OCI-M2 (cell line): ENCODE results near the gene SETD2.

Experiments
- DNase-seq: peaks from one replicate; lab custom pipeline; 2025; ENCODE audit not compliant: unreplicated experiment; lab: John Stamatoyannopoulos, UW

The SETD2 gene

DNA sequence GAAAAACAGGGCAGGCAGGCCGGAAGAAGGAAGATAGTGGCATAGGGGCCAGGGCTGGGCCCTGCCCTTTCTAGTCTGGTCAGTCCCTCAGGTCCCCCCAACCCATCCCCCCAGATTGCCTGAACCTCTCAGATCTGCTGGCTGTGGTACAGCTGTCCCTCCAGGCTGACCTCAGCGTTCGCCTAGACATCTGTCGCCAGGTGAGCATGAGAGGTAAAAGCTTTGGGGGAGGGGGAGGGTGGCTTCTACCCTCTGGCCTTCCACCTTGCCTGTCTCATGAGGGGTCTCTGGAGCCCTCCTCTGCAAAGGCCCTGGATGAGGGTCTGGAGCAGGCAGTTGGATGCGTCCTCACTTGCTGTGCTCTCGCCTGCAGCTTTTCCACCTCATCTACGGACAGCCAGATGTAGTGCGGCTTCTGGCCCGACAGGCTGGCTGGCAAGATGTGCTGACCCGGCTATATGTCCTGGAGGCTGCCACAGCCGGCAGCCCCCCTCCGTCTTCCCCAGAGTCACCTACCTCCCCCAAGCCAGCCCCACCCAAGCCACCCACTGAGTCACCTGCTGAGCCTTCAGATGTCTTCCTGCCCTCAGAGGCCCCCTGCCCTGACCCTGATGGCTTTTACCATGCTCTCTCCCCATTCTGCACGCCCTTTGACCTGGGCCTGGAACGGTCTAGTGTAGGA, 164.3 kb downstream of the SETD2 start:
- no peak for DNase-seq

DNA sequence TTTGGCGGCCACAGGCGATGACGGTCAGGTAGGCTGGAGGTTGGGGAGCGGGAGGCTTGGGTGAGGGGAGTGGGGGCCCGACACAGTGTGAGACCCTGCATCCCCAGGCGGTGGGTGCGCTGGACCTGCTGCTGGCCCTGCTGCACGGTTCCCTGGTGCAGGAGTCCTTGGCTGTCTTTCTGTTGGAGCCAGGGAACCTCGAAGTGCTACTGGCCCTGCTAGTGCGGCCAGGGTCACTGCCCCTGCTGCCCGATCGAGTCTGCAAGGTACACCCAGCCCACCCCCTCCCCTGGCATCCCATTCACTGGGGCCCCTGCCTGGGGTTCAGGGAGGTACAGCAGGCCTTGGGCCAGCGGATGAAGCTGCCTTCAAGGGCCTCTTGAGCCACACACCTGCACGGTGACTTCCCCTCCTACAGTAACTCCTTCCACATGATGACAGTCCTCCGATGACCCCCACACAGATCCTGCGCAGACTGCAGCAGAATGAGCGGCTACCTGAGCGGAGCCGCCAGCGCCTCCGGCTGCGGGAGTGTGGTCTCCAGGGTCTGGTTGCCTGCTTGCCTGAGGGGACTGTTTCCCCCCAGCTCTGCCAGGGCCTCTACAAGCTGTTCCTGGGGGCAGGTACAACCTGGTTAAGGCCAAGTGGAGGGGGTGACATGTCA, 164.9 kb downstream of the SETD2 start:
- no peak for DNase-seq

DNA sequence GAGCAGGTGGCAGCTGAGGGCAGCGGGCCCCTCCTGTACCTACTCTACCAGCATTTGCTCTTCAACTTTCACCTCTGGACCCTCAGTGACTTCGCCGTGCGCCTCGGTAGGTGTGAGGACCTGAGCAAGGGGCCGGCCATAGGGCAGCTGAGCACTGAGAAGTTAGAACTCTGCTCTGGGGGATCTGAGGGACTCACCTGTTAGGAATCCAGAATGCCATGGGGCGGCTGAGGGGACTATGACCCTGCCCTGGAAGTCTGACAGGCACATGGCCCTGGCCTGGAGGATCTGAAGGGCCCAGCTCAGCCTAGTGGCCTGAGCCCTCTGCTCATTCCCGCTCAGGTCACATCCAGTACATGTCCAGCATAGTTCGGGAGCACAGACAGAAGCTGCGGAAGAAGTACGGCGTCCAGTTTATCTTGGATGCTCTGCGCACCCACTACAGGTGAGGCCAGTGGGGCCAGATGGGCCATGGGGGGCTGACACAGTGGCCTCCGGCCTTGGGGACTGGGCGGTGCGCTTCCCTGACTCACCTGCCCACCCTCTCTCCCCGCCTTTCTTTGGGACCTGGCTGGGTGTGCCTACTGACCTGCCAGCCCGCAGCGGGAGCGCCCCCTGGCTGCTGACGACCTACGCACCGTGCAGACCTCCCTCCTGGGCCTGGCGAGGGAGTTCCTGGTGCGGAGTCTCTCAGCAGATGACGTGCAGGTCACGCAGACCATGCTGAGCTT, 165.6 kb downstream of the SETD2 start:
- DNase-seq, result no peak

DNA sequence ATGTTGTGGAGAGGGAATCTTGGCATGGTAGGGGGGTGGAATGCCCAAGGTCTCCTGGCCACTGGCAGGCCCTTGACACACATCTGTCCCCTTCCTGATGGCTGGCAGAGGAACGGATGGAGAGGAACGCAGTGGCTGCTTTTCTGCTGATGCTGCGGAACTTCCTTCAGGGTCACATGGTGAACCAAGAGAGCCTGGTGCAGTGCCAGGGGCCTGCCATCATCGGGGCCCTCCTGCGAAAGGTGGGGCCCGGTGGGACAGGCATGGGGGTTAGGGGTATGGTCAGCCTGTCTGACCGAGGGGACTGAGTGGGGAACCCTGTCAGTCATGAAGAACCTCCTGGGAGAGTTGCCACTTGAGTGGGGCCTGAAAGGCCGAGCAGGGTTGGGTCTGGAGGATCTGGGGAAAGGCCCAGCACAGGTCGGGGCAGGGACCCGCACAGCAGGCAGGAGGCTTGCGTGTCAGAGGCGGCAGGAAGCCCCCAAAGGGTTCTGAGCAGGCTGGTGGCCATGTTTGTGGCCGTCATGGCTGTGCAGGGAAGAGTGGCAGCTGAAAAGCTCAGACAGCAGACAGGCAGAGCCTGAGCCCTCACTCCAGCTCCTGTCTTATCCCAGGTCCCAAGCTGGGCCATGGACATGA, 166.3 kb downstream of the SETD2 start:
- no peak for DNase-seq

DNA sequence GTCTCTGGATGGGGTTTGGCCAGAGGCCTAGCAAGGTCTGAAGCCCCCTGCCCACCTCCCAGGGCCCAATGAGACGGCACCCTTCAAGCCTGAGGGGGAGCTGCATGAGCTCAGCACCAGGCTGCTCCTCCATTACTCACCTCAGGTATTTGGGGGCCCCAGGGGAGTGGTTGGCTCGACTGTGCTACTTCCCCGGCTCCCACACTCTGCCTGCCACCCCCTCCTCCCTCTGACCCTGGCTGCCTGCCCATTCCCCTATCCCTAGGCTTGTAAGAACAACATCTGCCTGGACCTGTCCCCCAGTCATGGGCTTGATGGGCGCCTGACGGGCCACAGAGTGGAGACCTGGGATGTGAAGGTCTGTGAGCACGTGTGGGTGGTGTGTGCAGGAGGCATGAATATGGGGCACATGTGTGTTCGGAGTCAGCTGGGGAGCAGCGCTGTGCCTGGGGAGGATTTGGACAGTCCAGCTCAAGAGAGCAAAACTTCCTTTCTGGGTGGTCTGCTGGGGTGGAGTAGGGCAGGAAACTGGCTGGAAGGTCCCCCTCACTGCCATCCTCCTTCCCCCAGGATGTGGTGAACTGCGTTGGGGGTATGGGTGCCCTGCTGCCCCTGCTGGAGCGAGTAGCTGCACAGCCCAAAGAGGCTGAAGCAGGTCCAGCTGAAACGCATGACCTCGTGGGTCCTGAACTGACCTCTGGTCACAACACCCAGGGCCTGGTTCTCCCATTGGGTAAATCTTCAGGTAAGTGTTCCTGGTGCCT, 167.0 kb downstream of the SETD2 start:
- no peak for DNase-seq

DNA sequence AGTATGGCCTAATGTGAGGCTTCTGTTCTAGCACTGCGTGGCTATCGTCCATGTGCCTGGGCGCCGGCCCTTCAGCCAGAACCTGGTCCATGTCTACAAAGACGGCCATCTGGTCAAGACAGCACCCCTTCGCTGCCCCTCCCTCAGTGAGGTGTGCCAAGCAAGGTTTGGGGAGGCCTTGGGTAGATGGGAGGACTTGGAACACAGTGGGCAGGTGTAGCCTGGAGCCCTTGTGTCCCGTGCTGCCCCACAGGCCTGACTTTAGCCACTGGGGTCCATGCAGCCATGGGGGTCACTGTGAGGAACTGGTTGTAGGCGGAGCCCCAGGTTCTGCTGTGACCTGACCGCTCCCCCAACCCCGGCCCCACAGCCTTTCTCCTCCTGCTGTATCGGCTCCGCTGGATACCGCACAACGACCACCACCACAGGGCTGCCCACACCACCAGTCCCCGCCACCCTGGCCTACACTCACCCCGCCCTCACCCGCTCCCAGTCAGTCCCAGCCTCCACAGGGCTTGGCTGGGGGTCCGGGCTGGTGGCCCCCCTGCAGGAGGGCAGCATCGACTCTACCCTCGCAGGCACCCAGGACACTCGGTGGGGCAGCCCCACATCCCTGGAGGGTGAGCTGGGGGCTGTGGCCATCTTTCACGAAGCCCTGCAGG, 167.9 kb downstream of the SETD2 start:
- no peak for DNase-seq

DNA sequence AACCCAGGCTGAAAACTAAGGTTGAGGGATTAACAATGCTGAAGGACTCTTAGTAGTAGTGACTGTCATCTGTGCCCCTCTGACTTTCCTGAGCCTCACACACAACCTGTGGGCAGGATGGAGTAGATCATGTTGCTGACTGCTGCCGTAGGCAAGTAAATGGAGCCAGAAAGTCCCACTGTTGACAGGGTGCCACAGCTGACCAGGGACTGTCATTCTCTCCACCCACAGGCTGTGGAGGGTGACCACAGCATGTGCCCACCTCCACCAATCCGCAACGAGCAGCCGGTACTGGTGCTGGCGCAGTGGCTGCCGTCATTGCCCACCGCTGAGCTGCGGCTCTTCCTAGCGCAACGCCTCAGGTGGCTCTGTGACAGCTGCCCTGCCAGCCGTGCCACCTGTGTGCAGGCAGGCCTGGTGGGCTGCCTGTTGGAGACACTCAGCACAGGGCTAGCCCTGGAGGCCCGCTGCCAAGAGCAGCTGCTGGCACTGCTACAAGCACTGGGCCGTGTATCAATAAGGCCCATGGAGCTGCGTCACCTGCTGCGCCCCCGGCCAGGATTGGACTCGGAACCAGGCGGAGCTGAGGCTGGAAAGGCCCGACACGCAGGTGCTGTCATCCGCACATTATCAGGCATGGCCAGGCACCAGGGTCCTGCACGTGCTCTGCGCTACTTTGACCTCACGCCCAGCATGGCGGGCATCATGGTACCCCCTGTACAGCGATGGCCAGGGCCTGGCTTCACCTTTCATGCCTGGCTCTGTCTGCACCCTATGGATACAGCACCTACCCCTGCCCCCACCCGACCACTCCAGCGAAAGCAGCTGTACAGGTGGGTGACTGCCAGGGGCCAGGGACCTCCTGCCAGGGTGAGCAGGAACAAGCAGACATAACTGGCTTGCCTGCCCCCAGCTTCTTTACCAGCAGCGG, 168.8 kb downstream of the SETD2 start:
- no peak for DNase-seq

DNA sequence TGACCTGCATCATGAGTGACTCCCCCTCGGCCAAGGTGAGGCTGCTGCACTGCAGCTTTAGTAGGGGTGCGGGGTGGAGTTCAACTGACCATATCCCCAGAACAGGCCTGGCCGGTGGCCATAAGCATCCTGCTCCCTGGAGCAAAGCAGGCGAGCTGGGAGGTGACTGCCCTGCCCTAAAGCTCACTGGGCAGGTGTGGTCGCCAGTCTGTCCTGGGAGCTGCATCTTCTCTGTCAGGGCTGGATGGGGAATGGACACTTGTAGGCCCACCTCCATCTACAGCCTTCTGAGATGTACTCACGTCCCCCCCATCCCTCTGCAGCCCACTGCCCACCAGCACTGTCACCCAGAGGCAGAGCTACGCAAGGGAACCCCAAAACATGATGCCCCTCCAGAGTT, 169.9 kb downstream of the SETD2 start:
- no peak for DNase-seq

DNA sequence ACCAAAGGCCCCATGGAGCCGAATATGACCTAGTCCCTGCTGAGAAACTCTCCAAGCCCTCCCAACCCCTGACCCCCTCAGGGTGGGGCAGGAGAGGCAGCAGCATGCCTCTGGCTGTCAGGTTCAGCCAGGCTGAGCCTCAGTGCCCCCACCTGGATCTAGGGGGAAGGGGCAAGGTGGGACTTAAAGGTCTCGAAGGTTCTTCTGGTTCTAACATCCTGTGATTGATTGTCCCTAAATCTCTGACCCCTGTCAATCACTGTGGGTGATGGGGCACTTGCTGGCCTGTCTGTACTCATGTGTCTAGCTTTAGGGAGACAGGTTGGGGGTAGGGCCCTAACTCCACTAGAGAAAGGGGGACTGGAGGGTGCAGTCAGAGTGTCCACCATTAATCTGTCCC, 170.6 kb downstream of the SETD2 start:
- DNase-seq, result no peak

DNA sequence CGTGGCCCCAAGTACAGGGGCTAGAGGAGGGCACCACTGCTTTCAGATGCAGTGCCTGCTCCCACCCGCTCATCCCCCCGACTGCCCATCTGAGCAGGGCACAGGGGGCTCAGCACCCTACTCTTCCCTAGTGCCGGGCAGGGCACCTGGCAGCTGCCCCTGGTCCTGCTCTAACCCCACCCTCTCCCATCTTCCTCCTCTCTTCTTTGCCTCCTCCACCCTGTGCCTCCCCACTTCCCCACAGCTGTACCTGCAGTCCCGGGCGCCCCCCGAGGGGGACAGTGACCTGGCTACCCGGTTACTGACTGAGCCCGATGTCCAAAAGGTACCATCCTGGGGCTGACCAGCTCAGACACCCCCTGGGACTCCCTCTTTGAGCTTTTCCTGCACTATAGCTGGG, 171.7 kb downstream of the SETD2 start:
- no peak for DNase-seq

DNA sequence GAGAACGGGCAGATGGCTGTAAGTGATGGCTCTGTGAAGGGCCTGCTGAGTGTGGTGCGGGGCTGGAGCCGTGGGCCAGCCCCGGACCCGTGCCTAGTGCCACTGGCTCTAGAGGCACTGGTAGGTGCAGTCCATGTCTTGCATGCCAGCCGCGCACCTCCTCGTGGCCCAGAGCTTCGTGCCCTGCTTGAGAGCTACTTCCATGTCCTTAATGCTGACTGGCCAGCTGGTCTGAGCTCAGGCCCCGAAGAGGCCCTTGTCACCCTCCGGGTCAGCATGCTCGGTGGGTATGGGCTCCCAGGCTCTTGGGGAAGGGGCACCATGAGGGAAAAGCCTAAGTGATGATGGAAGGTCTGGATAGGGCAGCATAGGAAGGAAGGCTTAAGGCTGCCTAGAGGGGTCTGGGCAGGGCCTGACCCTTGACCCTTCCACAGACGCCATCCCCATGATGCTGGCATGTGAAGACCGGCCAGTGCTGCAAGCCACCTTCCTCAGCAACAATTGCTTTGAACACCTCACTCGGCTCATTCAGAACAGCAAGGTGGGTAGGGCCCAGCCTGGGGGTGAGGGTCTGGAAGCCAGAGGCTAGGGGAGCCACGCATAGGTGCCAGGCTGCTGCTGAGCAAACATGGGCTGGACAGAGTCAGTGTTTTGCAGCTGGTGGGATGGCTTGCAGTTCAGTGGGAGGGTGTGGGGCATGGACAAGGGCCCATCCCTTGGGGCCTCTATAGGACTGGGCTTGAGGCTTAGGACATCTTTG, 172.3 kb downstream of the SETD2 start:
- DNase-seq, result no peak

DNA sequence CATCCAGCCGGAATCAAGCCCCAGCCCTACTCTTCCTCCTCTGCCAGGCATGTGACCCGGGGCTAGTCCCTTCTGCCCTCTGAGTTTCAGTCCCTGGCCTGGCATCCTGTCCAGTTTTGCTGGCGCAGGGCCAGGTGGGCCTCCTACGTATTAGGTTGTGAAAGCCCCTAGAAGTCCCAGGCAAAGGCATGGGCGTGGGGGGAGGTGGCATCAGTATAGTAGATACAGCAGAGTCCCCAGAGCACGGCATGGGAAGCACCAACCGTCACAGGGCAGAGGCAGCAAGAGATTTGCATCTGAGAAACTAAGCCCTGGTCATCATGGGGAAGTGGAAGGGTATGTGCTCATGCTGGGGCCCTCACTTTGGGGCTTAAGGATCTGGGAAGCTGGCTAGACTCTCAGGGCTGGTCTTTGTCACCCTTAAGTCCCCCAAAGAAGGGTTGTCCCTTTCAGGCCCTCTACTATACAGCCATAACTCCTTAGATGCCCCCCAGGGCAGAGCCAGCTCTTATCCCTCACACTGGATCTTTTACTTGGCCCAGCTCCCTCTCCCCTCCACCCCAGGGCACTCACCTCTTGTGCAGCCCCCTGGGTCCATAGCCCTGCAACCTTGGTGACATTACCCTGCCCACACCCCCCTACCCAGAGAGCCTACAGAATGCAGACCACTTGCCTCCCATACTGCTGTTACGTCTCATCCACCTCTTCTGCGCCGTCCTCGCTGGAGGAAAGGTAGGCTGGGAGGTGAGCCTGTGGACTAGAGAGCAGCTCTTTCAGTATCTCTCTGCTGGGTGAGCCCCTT, 173.1 kb downstream of the SETD2 start:
- DNase-seq, result no peak

DNA sequence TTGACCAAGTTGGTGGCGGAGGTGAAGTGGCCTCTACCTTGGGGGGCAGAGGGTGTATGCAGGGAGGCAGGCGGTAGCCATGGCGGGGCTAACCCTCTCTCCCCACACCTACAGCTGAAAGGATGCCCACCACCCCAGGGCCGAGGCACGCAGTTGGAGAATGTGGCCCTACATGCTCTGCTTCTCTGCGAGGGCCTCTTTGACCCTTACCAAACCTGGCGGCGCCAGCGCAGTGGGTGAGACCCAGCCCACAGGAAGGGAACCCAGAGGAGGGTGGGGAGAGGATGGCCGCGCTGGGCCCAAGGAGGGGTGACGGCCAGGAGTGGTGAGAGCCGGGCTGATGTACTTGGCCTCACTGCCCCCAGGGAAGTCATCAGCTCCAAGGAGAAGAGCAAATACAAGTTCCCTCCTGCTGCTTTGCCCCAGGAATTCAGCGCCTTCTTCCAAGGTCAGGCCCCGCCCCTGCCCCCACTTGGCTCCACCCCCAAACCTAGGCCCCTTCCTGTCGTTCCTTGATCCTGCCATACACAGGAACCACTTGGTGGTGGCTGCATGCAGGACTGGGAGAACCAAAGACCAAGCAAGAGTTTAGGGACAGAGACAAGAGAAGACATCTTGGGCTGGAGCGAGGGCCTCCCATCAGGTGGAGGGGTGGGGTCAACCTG, 174.6 kb downstream of the SETD2 start:
- DNase-seq, result no peak

DNA sequence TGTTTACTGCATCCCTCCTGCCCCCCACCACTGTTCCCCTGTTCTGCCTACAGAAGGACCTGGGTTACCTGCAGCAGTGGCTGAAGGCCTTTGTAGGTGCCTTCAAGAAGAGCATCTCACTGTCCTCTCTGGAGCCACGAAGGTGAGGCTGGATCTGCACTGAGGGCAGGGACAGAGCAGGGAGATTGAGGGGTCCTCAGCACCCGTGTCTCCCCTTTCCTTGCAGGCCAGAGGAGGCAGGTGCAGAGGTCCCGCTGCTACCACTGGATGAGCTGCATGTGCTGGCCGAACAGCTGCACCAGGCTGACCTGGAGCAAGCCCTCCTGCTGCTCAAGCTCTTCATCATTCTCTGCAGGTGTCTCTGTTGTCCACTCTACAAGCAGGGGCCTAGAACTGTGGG, 175.3 kb downstream of the SETD2 start:
- no peak for DNase-seq

DNA sequence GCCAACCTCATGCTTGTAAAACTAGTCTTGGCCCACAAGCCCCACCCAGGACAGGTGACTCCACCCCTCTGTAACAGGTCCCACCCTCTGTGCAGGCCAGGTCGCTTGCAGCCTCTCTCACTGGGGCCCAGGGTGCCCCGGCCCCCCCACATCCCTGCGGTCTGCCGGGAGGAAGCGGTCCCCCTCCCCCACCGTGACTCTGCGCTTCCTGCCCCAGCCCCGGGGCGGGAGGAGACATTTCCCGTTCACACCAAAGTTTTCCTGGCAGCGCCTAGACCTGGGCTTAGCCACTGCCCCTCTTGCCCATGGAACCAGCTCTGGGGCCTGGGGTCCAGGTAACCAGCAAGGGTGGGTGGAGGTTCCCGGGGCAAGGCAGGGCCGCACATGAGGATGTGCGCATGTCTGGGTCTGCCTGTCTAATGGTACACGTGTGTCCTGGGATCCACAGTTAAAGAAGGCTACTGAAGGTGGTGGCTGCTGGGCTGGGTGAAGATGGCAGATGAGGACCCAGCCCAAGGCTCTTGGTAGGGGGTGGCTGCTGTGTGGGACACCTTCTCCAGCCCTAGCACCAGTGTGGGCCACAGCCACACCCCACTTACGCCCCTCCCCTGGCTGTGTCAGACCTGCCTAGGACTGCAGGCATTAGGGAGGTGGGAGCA, 176.0 kb downstream of the SETD2 start:
- DNase-seq, result no peak

DNA sequence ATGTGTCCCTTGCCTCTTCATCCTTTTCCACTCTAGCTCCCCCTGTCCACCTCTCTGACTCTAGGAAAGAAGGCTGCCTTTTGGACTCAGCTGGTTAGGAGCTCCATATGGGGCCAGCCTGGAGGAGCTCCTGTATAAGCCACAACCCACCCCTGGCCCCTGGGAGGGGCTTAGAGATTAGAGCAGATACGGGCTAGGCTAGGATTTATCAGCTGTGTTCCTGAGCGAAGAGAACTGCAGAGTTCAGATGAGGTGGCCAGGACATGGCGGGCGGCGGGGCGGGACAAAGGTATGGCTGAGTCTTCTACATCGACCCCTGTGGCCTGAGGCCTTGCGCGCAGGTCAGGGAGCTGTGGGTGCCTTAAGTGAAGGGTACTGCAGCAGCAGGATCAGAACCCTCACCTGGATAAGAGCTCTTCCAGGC, 176.6 kb downstream of the SETD2 start:
- no peak for DNase-seq

DNA sequence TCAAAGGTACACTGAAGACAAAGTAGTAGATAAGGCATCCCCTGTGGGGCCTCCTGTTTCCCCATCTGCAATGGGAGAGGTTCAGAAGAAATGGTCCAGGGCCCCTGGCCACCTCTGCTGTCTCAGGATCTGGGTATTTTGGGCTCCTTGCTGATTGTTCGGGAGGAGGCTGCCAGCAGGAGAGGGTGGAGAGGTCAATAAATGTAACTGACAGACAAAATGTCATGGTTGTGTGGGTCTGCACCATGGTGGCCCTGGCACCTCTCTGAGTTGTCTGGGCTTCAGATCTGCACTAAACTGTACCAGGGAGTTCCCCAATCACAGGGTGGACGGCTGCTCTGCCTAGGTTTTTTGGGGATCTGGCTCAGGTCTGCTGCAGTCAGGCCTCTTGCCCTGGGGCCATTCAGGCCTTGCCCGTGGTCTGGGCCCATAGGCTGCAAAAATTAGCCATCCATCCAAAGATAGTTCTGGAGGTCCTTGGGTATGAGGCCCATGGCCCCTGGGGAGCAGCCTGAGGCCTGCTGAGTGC, 177.1 kb downstream of the SETD2 start:
- no peak for DNase-seq
